PC-9 (cell line): ENCODE results near the gene NMNAT3.

Source experiments
- CTCF ChIP-seq: fragments of 200-600 bp; sonication (generic); conservative IDR thresholded peaks from 2 replicates; pipeline ENCODE4 v1.6.1; 2017; ENCODE audit warnings: mixed run types, antibody characterized with exemption, mild to moderate bottlenecking, moderate library complexity
- EZH2 ChIP-seq: fragments of 200-600 bp; sonication (generic); IDR thresholded peaks from 2 replicates; pipeline ENCODE4 v1.8.0; 2017; ENCODE audit warnings: antibody characterized with exemption, low read depth

GRCh38 chr3:139675327-139675726 is 2.4 kb downstream of the NMNAT3 start:
- no peak for TF ChIP-seq CTCF
- TF ChIP-seq EZH2 = no peak
